AG09309 (cell line): ENCODE results near the gene CLK2.
"Not testable (repeated sequence)": the region's sequence is repeated elsewhere in the genome, so short reads cannot be mapped to it uniquely, and the experiment has no call there.

ENCODE experiments used
- DNase-seq: peaks from one replicate; pipeline ENCODE4 v3.0.0-alpha.2; 2010; ENCODE audit warnings: low read depth
- H3K4me3 ChIP-seq: 2 replicates; pipeline ENCODE4 v1.5.1; 2011; ENCODE audit warnings: mild to moderate bottlenecking, low read depth, low read length, moderate library complexity; ENCODE audit not compliant: control insufficient read depth
- TF ChIP-seq, protein P1 (sequence below): IDR thresholded peaks from 2 replicates; pipeline ENCODE4 v1.5.1; 2011; ENCODE audit warnings: mild to moderate bottlenecking, low read depth, low read length, inconsistent platforms; ENCODE audit not compliant: insufficient read depth, control insufficient read depth; ENCODE audit errors: missing control alignments

CLK2 gene

DNA sequence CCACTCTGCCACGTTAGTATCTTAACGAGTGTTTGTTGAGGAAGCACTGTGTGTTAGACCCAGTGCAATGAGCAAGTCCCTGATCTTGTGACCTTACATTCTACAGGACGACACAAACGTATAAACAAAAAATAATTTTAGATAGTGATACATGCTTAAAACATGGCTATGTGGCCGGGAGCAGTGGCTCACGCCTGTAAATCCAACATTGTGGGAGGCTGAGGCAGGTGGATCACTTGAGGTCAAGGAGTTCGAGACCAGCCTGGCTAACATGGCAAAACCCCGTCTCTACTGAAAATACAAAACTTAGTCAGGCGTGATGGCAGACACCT is 45.2 kb downstream of the CLK2 start:
- TF ChIP-seq, protein P1, sequence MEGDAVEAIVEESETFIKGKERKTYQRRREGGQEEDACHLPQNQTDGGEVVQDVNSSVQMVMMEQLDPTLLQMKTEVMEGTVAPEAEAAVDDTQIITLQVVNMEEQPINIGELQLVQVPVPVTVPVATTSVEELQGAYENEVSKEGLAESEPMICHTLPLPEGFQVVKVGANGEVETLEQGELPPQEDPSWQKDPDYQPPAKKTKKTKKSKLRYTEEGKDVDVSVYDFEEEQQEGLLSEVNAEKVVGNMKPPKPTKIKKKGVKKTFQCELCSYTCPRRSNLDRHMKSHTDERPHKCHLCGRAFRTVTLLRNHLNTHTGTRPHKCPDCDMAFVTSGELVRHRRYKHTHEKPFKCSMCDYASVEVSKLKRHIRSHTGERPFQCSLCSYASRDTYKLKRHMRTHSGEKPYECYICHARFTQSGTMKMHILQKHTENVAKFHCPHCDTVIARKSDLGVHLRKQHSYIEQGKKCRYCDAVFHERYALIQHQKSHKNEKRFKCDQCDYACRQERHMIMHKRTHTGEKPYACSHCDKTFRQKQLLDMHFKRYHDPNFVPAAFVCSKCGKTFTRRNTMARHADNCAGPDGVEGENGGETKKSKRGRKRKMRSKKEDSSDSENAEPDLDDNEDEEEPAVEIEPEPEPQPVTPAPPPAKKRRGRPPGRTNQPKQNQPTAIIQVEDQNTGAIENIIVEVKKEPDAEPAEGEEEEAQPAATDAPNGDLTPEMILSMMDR, result no peak
- peak overlapping the region; percentile 26; the same call in 1 of the 2 replicates for H3K4me3 ChIP-seq
- DNase-seq, result no peak

DNA sequence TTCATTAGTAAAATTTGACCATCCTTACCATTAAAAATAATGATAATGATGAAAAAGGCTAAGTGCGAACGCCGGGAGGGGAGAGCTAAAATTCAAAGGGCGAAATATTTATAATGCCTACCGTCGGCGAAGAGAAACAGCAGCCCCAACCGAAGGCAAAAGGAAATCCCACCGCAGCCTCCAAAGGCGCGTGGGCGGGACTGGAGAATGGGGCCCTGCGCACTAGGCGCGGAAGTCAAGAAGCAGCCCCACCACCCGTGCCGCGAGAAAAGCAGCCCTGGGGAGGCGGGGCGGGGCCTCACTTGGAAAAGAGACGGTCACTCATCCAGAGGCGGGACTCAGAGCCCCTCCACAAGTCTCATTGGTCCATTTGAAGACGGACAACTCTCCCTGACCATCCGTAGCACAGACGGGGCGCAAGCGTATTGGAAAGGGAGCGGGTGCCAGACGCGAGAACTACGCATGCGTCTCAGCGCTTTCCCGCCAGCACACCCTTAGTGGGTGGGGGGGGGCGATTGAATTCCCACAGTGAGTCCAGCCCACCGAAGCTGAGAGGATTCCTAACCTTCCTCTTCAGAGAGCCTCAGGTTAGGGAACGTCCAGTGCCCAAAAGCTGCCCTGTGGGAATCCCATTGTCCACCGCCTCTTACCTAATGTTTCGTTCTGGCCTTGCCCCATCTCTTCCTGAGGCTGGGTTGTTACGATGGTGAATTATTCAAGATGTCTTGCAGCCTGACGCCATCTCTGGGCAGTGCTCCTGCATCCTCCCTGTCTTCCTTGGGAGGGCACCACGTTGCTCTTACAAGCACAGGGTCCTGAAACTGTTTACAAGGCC is 45.8 kb downstream of the CLK2 start:
- TF ChIP-seq, protein P1, result no peak
- H3K4me3 ChIP-seq, result peak overlapping the region; percentile 54

DNA sequence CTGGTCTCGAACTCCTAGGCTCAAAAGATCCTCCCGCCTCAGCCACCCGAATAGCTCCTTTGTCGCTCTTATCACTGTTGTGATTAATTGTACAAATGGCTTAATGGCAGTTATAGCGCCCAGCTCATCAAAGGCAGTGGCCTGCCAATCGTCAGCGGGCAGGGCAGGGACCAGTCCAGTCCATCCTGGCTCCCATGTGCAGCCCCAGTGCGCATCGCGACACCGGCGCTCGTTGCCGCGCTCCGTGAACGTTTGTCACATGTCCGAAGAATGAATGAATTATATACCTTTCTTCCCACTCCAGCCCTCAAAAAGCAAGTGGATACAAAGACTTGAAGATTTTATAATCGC is 46.4 kb downstream of the CLK2 start:
- DNase-seq, result no peak
- TF ChIP-seq, protein P1, result no peak
- peak overlapping the region; percentile 54 for H3K4me3 ChIP-seq

More for the DNA sequence above, 45.8 kb downstream of the CLK2 start:
- peak; percentile 94 for DNase-seq

DNA sequence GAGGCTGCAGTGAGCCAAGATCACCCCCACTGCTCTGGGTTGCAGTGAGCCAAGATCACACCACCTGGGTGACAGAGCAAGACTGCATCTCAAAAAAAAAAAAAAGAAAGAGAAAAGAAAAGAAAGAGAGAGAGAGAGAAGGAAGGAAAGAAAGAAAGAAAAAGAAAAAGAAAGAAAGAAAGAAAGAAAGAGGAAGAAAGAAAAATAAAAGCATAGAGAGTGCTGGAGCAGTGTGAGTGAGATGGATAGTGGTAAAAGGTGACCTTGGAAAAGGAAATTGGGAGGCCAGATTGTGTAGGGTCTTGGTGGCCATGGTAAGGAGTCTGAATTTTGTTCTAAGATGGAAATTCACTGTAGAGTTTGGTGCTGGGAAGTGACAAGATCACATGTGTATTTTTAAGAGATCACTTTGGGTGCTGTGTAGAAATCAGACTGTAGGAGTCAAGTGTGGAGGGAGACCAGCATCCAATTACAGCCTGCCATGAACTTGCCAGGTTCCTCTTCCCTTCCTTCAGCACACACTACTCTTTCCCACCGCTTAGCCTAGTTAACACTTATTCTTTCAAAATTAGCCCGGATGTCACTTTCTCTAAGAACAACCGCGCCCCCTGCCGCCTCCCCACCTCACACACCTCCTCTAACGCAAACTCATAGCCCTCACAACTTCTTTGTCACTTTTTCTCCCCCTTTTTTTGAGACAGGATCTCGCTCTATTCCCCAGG is 47.0 kb downstream of the CLK2 start:
- TF ChIP-seq, protein P1, result peak; percentile 66
- peak overlapping the region; percentile 54 for H3K4me3 ChIP-seq
- DNase-seq, result no peak

DNA sequence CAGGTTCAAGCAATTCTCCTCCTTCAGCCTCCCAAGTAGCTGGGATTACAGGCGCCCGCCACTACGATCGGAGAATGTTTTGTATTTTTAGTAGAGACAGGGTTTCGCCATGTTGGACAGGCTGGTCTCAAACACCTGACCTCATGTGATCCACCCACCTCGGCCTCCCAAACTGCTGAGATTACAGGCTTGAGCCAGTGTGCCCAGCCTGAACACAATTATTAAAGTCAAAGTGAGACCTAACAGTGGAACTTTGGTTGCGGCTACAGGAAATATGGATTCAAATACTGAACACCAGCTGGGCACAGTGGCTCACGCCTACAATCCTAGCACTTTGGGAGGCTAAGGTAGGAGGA is 47.9 kb downstream of the CLK2 start:
- H3K4me3 ChIP-seq, DNase-seq: not testable (repeated sequence)

DNA sequence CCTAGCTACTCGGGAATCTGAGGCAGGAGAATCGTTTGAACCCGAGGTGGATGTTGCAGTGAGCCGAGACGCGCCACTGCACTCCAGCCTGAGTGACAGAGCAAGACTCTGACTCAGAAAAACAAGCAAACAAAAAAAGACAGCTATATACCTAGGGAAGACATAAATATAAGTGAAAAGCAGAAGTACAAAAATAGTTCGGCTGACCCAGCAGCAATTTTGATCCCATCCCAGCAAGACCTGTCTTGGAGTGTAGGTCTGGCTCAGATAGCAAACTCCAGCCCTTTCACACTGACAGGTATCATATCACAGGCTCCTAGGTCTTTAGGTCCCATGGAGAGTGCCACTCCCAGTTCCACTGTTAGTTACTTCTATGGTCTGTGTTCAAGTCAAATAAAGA is 50.3 kb downstream of the CLK2 start:
- DNase-seq, result no peak
- TF ChIP-seq, protein P1, result no peak

DNA sequence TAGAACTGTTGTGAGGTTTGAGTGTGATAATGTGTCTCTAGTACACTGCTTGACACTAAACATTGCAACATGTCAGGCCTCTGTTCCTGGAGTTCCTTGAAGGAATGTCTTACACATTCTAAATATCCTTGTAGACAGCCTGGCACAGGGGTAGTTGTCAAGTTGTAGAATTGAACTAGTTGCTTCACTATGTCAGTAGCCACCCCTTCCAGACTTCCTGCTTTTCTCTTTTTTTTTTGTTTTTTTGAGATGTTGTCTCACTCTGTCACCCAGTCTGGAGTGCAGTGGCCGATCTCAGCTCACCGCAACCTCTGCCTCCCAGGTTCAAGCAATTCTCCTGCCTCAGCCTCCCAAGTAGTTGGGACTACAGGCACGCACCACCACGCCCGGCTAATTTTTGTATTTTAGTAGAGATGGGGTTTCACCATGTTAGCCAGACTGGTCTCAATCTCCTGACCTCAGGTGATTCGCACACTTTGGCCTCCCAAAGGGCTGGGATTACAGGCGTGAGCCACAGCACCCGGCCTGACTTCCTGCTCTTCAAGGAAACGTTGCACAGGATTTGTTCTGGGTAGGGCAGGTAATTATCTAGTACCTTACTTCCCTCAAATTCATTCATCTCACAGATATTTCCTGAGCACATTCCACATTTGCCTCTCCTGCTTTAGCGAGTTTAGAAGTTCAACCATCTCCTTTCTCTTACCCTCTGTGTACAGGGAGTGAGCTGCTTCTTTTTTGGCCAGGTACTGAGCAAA is 52.9 kb downstream of the CLK2 start:
- DNase-seq, H3K4me3 ChIP-seq: not testable (repeated sequence)

More for the DNA sequence above, 50.3 kb downstream of the CLK2 start:
- H3K4me3 ChIP-seq, result no peak overlapping the region
